NOMO-1 treated with DMSO at 0.1 percent for 48 hours (cell line): ENCODE results near the gene RAPSN.
A peak's percentile ranks its signal among the peaks of the same experiment; 100 is the strongest.

Source experiments
- DNase-seq: peaks from one replicate; lab custom pipeline; 2025; ENCODE audit not compliant: unreplicated experiment; lab: John Stamatoyannopoulos, UW

The RAPSN gene

DNA sequence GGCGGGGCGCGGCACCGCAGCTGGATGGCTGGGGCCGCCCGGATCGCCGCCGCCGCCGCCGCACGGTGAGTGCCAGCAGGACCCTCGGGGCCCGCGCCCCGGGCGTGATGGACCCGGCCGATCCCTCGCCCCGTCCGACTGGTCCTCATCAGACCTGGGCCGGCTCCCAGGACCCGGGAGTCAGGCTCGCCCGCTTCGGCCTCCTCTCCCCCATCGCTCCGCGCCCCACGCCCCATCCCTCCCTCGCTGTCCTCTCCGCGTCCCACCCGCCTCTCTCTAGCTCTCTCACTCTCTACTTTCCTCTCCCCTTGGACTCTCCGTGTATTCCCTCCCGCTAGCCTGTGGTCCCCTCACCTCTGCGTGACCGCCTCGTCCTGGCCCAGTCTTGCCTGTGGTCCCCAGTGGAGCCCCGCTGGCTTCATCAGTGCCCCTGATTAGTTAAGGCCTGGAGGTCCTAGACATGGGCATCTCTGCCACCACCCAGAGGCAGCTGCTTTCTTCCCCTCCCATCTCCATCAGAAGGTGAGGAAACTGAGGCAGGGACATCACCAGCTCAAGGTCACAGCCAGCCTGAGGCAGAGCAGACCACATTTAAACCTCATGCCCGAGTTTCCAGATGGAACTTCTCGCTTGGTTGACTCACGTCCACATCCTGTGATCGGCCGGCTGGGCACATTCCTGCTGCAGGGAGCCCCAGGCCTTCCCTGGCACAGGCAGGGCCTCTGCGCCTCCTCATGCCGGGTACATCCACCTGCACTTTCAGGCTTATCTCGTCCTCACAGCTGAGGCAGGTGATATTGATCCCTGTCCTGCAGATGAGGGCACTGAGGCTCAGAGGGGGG lies 40.1 kb downstream of the RAPSN start:
- no peak for DNase-seq

GRCh38 chr11:47407746-47408590 lies 41.0 kb downstream of the RAPSN start, which contains the start of gene SLC39A13:
TSS of gene SLC39A13 (plus strand) at chr11:47408590. CDS start at chr11:47410095, 1,505 bp downstream.
- DNase-seq: peak; percentile 100

- DNase-seq: peak; percentile 36
These were observed 41.8 kb downstream of the RAPSN start for GRCh38 chr11:47406896-47407745.

- DNase-seq: no peak
These were observed 45.4 kb downstream of the RAPSN start for GRCh38 chr11:47403571-47403970.

- DNase-seq: no peak
These were observed 45.8 kb downstream of the RAPSN start for GRCh38 chr11:47403135-47403534.

GRCh38 chr11:47400768-47401279 lies 48.1 kb downstream of the RAPSN start:
- DNase-seq: peak; percentile 56

DNA sequence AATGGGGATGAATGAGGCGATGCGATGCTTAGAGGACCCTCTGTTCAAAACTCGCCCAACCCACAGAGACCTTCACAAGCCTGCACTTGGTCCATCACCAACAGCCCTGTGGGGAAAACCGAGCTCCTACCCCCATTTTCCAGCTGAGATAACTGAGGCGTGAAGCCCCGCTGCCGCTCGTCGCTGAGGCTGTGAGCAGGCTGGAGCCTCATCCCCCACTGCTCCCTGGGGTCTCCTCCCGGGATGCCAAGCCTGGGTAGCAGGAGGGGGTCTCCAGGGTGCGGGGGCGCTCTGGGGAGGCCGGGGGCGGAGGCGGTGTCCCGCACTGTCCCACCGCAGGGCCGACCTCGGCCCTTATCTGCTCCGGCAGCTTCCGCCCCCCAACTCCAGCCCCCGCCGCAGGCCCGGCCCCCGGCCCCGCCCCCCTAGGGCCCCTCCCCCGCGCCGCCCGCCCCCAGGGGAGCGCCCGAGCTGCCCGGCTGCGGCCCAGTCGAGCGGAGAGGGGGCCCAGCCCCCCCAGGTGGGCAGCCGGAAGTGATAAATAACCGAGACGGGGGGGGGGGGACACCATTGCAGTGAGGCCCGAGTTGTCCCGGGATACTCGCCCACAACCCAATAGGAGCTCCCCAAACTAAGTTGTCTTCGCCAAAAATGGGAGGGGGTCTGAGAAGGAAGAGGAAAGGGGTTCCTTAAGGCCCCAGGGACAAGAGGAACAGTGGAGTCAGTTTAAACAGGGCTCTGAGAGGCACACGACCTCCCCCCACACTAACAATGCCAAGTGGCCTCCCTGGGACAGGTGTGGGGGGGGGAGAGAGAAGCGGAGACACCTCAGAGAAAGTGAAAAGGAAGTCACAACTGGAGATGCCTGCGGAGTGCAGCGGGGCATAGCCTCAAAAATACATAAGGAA lies 48.8 kb downstream of the RAPSN start:
- DNase-seq: no peak

GRCh38 chr11:47398551-47398950 lies 50.4 kb downstream of the RAPSN start:
- DNase-seq: no peak

DNA sequence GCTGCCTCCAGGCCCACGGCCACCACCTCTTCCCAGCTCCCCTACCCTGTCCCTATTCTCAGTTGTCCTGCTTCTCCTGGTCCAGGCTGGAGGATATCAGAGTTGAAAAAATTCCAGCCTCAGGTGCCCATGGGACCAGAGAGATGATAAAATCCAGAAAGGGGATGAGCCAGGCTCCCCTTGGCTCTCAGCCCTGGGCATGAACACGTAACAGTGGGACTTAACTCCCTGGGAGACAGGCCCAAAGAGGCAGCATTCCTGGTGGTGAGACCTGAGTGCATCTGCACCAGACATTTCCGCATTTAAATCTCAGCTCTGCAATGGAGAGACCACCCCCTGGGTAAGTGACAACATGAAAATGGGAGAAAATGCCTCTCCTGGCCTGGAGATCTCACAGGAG lies 50.9 kb downstream of the RAPSN start:
- DNase-seq: no peak

GRCh38 chr11:47396049-47396320 lies 53.0 kb downstream of the RAPSN start:
- no peak for DNase-seq

DNA sequence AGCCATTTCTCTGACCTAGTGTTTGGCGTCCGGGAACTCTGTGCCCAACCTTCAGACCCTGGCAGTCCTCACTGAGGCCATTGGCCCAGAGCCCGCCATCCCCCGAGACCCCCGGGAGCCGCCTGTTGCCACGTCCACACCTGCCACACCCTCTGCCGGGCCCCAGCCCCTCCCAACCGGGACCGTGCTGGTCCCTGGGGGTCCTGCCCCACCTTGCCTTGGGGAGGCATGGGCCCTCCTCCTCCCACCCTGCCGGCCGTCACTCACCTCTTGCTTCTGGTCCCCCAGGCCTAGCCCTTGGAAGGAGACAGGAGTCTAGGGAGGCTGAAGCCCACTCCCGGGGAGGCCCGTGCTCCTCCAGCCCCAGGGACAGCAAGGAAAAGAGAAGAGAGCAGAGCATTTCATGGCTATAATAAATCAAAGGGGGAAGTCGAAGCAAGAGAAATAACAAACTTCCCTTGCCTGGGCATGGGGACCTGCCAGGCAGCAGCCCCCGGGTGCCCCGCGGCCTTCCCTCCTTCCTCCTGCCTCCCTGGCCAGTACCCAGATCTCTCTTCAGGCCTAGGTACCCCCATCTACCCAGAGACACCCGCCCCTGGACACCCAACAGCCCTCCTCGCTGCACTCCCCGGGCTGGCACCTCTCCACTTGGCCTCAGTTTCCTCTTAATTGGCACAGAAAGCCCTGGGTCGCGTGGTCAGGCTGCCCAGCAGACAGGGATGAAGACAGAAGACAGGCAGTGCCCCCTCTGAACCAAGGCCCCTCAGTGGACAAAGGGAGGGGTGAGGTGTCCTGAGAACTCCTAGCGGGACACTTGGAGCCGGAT lies 53.5 kb downstream of the RAPSN start:
- DNase-seq: peak; percentile 28

GRCh38 chr11:47394322-47395222 lies 54.4 kb downstream of the RAPSN start:
- peak; percentile 88 for DNase-seq

DNA sequence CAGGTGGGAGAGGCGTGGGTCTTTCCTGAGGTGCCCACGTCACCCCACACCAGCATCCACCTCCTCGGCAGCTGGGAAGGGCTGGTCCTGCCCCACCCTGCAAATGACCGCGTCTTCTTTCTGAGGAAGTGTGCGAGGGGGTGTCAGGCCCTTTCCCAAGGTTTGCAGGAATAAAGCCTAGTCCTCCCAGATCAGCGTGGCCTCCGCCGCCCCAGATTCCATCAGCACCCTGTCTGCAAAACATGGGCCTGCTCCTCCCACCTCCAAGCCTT lies 55.0 kb downstream of the RAPSN start:
- no peak for DNase-seq

DNA sequence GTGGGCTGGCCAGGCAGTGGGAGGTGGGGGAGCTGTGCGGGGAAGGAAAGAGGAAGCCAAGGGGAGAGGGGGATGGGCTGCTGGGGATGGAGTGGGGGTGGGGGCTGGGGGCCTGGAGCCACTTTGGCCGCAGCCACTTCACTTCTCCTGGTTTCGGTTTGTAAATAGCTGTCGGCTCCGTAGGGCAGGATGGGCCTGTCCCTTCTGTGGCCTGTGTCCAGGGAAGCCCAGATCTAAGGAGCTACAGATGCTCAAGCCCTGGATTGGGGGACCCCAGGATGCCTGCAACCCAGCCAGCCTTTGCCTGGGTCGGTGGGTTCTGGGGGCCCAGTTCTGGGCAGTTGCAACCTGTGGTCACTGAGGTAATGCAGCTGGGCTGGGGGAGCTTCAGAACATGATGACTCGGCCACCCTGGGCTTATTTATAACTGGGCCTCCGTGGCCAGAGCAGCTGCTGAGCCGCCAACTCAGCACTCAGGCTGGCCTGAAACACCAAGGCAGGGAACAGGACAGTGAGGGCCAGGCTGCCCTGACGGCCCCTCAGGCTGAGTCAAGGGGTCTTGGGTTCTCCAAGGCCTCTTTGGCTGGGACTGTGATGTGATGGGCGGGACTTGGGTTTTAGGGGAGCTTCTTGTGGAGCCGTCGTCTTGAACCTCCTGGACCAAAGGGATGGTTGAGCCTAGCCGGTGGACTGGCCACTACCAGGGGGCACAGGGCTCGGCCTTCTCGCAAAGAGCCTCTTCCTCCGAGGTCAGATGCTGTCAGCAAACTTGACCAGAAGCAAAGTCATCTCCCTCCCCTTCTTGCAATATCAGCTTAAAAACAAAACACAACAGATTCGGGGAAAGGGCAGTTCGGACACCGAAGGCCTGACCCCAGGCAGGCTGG lies 55.5 kb downstream of the RAPSN start:
- DNase-seq: peak; percentile 65

GRCh38 chr11:47392546-47393162 lies 56.3 kb downstream of the RAPSN start:
- no peak for DNase-seq

DNA sequence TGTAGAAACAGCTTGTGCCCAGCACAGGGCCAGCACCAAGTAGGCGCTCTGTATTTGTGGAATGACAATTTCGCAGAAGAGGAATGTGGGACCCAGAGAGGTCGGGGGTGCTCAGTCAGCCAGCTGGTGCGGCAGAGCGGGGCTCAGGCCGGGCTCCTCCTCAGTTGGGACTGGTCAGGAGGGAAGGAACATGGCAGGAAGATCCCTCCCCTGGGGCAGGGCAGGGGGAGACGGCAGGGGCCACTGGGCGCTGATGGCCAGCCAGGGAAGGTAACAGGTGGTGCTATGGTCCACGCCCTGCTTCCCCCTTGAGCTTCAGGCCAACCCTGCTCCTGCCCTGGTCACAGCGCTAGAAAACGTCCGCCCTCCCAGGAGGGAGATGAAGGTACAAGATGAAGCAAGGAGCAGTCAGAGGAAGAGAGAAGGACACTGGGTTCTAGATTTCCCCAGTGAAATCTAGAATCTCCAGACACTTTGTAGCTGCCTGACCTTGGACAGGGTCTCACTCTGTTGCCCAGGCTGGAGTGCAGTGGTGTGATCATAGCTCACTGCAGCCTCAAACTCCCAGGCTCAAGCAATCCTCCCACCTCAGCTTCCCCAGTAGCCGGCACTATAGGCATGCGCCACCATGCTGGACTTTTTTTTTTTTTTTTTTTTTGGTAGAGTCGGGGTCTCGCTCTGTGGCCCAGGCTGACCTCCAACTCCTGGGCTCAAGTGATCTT lies 57.1 kb downstream of the RAPSN start:
- DNase-seq: no peak
